DOHH2 (cell line): ENCODE results near the gene LINGO1.

ENCODE experiments used
- H3F3A ChIP-seq: fragments of 200-600 bp; sonication (generic), shearing (Covaris generic); 2 replicates; pipeline ENCODE4 v1.6.0; 2016; ENCODE audit warnings: antibody characterized with exemption, mild to moderate bottlenecking; ENCODE audit not compliant: control insufficient read depth, insufficient read depth
- H3K27ac ChIP-seq: fragments of 200-600 bp; sonication (generic); 2 replicates; pipeline ENCODE4 v1.5.1; 2014; ENCODE audit warnings: low read depth, mild to moderate bottlenecking, low read length, moderate library complexity
- H3K27me3 ChIP-seq: fragments of 200-600 bp; sonication (generic); 2 replicates; pipeline ENCODE4 v1.6.1; 2014; ENCODE audit warnings: mild to moderate bottlenecking, low read length, mixed read lengths; ENCODE audit not compliant: control insufficient read depth
- H3K36me3 ChIP-seq: fragments of 200-600 bp; sonication (generic); 2 replicates; pipeline ENCODE4 v1.6.1; 2014; ENCODE audit warnings: mild to moderate bottlenecking, low read length, moderate library complexity, mixed read lengths; ENCODE audit not compliant: control insufficient read depth
- H3K4me1 ChIP-seq: fragments of 200-600 bp; sonication (generic); 2 replicates; pipeline ENCODE4 v1.6.1; 2014; ENCODE audit warnings: mild to moderate bottlenecking, low read length, mixed read lengths; ENCODE audit not compliant: control insufficient read depth
- H3K4me2 ChIP-seq: fragments of 200-600 bp; sonication (generic); 2 replicates; pipeline ENCODE4 v1.6.0; 2014; ENCODE audit warnings: mild to moderate bottlenecking, low read length, moderate library complexity
- H3K4me3 ChIP-seq: fragments of 200-600 bp; sonication (generic); 2 replicates; pipeline ENCODE4 v1.5.1; 2014; ENCODE audit warnings: mild to moderate bottlenecking, low read length, mixed read lengths
- H3K79me2 ChIP-seq: fragments of 200-600 bp; sonication (generic); 2 replicates; pipeline ENCODE4 v1.6.1; 2014; ENCODE audit warnings: mild to moderate bottlenecking, low read length, mixed read lengths; ENCODE audit not compliant: control insufficient read depth
- H3K9me2 ChIP-seq: fragments of 200-600 bp; sonication (generic); replicated peaks from 2 replicates; pipeline ENCODE4 v1.6.1; 2014; ENCODE audit warnings: mild to moderate bottlenecking, low read length, mixed read lengths; ENCODE audit not compliant: control insufficient read depth
- H3K9me3 ChIP-seq: fragments of 200-600 bp; sonication (generic); 2 replicates; pipeline ENCODE4 v1.6.1; 2014; ENCODE audit warnings: antibody characterized with exemption, low read length, mixed read lengths; ENCODE audit not compliant: control insufficient read depth, insufficient read depth
- H4K20me1 ChIP-seq: fragments of 200-600 bp; sonication (generic); 2 replicates; pipeline ENCODE4 v1.6.0; 2014; ENCODE audit warnings: low read depth, mild to moderate bottlenecking, antibody characterized with exemption, low read length, moderate library complexity; ENCODE audit not compliant: control insufficient read depth, insufficient read depth
- EZH2phosphoT487 ChIP-seq: fragments of 200-600 bp; sonication (generic); IDR thresholded peaks from 2 replicates; pipeline ENCODE4 v1.6.1; 2017; ENCODE audit warnings: borderline replicate concordance, mild to moderate bottlenecking, antibody characterized with exemption, low read length, moderate library complexity, mixed read lengths
- TF ChIP-seq, protein P1 (sequence below): fragments of 200-600 bp; sonication (generic); IDR thresholded peaks from one replicate; pipeline ENCODE4 v1.5.1; 2014; ENCODE audit warnings: antibody characterized with exemption, mild to moderate bottlenecking, low read depth, low read length; ENCODE audit not compliant: poor library complexity, severe bottlenecking

LINGO1 gene

GRCh38 chr15:77631745-77632533 is 773 bp downstream of the LINGO1 start:
- H3K27ac ChIP-seq = no peak overlapping the region
- H3K79me2 ChIP-seq = no peaks in the 10 kb centered on the region
- H3K4me1 ChIP-seq = no peaks in the 10 kb centered on the region
- TF ChIP-seq EZH2phosphoT487 = no peak
- TF ChIP-seq, protein P1, sequence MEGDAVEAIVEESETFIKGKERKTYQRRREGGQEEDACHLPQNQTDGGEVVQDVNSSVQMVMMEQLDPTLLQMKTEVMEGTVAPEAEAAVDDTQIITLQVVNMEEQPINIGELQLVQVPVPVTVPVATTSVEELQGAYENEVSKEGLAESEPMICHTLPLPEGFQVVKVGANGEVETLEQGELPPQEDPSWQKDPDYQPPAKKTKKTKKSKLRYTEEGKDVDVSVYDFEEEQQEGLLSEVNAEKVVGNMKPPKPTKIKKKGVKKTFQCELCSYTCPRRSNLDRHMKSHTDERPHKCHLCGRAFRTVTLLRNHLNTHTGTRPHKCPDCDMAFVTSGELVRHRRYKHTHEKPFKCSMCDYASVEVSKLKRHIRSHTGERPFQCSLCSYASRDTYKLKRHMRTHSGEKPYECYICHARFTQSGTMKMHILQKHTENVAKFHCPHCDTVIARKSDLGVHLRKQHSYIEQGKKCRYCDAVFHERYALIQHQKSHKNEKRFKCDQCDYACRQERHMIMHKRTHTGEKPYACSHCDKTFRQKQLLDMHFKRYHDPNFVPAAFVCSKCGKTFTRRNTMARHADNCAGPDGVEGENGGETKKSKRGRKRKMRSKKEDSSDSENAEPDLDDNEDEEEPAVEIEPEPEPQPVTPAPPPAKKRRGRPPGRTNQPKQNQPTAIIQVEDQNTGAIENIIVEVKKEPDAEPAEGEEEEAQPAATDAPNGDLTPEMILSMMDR = no peak
- no peaks in the 10 kb centered on the region for H3K36me3 ChIP-seq
- H3K27me3 ChIP-seq = peaks cover 47% of the 10 kb centered on the region
- H3F3A ChIP-seq = no peaks in the 10 kb centered on the region
- H3K4me3 ChIP-seq = no peak overlapping the region
- no peaks in the 10 kb centered on the region for H4K20me1 ChIP-seq
- no peak overlapping the region for H3K4me2 ChIP-seq
- no peaks in the 10 kb centered on the region for H3K9me2 ChIP-seq
- H3K9me3 ChIP-seq = no peaks in the 10 kb centered on the region

DNA sequence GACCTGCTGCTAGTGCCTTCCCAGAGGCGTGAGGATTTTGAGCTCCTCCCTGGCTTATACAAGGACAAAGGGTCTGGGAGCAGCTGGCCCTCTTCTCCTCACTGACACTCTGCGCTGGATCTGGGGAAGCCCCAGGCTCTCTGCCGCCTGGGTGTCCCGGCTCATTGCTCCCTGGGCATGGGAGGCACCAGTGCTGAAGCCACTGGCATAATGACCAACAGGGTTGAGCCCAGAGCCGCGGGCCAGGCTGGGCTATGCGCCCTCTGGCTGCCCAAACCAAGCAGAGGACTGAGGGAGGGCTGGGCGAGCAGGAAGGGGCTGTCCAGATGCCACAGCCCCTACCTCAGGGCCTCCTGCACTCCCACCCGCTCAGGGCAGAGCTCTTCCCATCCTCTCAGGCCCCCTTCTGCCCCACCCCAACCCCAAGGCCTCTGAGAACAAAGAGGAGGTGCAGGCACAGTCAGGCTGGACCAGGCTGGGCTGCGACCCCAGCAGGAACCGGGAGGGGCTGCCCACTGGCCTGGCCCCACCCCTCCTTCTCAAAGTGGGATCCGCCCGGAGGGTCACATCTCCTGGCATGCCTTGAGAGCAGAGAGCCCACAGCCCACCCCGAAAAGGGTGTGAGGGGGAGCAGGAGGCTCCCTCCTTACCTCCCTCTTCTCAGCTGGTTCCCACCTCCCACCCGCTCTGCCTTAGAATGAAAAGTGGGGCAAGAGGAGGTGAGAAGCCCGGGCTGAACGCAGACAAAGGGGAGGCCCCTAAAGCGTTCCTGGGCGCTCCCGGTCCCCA is 1.6 kb downstream of the LINGO1 start:
- no peak overlapping the region for H3K27ac ChIP-seq
- no peak overlapping the region for H3K4me2 ChIP-seq
- H4K20me1 ChIP-seq = no peaks in the 10 kb centered on the region
- no peaks in the 10 kb centered on the region for H3K9me3 ChIP-seq
- no peak overlapping the region for H3K4me3 ChIP-seq
- H3K36me3 ChIP-seq = no peaks in the 10 kb centered on the region
- no peaks in the 10 kb centered on the region for H3F3A ChIP-seq
- no peak for TF ChIP-seq EZH2phosphoT487
- TF ChIP-seq, protein P1 = no peak
- no peaks in the 10 kb centered on the region for H3K9me2 ChIP-seq
- peaks cover 43% of the 10 kb centered on the region for H3K27me3 ChIP-seq
- H3K79me2 ChIP-seq = no peaks in the 10 kb centered on the region
- H3K4me1 ChIP-seq = no peaks in the 10 kb centered on the region

GRCh38 chr15:77630056-77630455 is 2.7 kb downstream of the LINGO1 start:
- Histone ChIP-seq H3K4me2 (no peak overlapping the region), H3K79me2 (no peaks in the 10 kb centered on the region), H3F3A (no peaks in the 10 kb centered on the region), H3K27me3 (peaks cover 36% of the 10 kb centered on the region), H3K27ac (no peak overlapping the region), H3K36me3 (no peaks in the 10 kb centered on the region), H4K20me1 (0 out of 2 replicates have a peak, but pooled peaks cover 3% of the 10 kb centered on the region), H3K4me1 (no peaks in the 10 kb centered on the region), H3K4me3 (no peak overlapping the region), H3K9me3 (no peaks in the 10 kb centered on the region), H3K9me2 (no peaks in the 10 kb centered on the region)
- TF ChIP-seq, protein P1 = no peak
- no peak for TF ChIP-seq EZH2phosphoT487
